Nephron progenitor cell (in vitro differentiated cells): Measurements from ENCODE around the gene RBBP8.
A peak's percentile ranks its signal among the peaks of the same experiment; 100 is the strongest.

ENCODE experiments used
- DNase-seq: peaks from one replicate; pipeline ENCODE4 v3.0.0; 2021
- H3K27ac Mint-ChIP-seq: 2 replicates; pipeline ENCODE4 v1.8.0; 2021; ENCODE audit warnings: mild to moderate bottlenecking, moderate library complexity, mixed read lengths
- H3K27me3 Mint-ChIP-seq: 2 replicates; pipeline ENCODE4 v1.8.0; 2021; ENCODE audit warnings: mild to moderate bottlenecking, low read depth, mixed read lengths; ENCODE audit not compliant: poor library complexity
- H3K36me3 Mint-ChIP-seq: 2 replicates; pipeline ENCODE4 v1.8.0; 2021; ENCODE audit warnings: low read depth, mixed read lengths
- H3K4me1 Mint-ChIP-seq: 2 replicates; pipeline ENCODE4 v1.8.0; 2021; ENCODE audit warnings: mixed read lengths
- H3K4me3 Mint-ChIP-seq: 2 replicates; pipeline ENCODE4 v1.8.0; 2021; ENCODE audit warnings: mild to moderate bottlenecking, moderate library complexity, mixed read lengths
- H3K9me3 Mint-ChIP-seq: 2 replicates; pipeline ENCODE4 v1.8.0; 2021; ENCODE audit warnings: mild to moderate bottlenecking, moderate library complexity, mixed read lengths
- TF ChIP-seq, protein P1 (sequence below): fragments of 200-600 bp; sonication (generic); IDR thresholded peaks from 2 replicates; pipeline ENCODE4 v1.5.0; 2021; ENCODE audit warnings: antibody characterized with exemption

RBBP8 gene

DNA sequence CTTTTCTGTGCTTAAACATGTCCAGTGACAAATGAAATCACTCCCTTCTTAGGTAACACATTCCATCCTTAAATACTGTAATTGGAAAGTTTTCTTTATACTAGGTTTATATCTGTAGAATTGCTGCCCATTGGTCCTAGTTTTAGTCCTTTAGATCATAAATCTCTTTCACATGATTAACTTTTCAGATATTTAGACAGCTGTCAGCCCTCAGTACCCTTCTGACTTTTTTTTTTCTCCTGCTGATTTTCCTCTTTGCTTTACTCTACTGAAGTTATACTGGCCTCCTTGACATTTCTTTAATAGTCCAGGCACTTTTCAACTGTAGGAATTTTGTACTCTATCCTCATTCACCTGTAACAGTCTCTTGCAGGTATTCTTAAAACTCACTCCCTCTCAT is 28.9 kb downstream of the RBBP8 start:
- Mint-ChIP-seq H3K9me3 (no peaks in the 10 kb centered on the region), H3K4me3 (no peak overlapping the region), H3K27ac (peak overlapping the region; percentile 29), H3K36me3 (peaks cover 41% of the 10 kb centered on the region), H3K27me3 (peaks cover 4% of the 10 kb centered on the region), H3K4me1 (peaks cover 5% of the 10 kb centered on the region)
- no peak for DNase-seq
- TF ChIP-seq, protein P1, sequence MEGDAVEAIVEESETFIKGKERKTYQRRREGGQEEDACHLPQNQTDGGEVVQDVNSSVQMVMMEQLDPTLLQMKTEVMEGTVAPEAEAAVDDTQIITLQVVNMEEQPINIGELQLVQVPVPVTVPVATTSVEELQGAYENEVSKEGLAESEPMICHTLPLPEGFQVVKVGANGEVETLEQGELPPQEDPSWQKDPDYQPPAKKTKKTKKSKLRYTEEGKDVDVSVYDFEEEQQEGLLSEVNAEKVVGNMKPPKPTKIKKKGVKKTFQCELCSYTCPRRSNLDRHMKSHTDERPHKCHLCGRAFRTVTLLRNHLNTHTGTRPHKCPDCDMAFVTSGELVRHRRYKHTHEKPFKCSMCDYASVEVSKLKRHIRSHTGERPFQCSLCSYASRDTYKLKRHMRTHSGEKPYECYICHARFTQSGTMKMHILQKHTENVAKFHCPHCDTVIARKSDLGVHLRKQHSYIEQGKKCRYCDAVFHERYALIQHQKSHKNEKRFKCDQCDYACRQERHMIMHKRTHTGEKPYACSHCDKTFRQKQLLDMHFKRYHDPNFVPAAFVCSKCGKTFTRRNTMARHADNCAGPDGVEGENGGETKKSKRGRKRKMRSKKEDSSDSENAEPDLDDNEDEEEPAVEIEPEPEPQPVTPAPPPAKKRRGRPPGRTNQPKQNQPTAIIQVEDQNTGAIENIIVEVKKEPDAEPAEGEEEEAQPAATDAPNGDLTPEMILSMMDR = no peak

DNA sequence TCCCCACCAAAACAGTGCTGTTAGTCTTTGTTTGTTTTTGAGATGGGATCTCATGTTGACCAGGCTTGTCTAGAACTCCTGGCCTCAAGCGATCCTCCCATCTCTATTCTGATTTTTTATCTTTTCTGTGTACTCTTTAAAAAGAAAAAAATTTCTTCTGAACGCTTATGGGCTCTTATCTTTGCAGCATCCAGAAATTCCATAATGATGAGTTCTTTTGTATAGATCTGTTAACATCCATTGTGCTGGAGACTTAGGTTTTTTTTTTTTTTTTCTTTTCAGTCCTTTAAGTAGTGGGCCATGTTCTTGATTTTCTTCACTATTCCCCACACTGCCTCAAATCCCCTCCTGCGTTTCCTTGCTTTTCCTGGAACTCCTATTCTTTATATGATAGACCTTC is 31.0 kb downstream of the RBBP8 start:
- Mint-ChIP-seq H3K9me3 (no peaks in the 10 kb centered on the region), H3K36me3 (peaks cover 41% of the 10 kb centered on the region), H3K4me1 (peaks cover 5% of the 10 kb centered on the region), H3K4me3 (no peak overlapping the region), H3K27me3 (peaks cover 4% of the 10 kb centered on the region), H3K27ac (no peak overlapping the region)
- TF ChIP-seq, protein P1 = no peak
- DNase-seq = no peak

DNA sequence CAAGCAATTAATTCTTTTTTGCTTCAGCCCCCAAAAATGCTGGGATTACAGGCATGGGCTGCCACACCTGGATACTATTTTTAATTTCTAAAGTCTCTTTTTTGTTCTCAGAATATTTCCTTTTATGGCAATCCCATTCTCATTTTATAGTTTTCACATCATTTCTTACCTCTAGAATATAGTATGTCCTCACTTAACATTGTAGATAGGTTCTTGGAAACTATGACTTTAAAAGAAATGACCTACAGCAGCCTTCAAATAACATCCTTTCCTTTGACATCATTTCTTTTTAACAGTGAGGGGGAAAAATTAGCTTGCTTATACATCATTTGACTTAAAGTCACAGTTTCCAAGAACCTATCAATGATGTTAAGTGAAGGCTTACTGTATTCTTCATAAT is 31.6 kb downstream of the RBBP8 start:
- Mint-ChIP-seq H3K9me3 (no peaks in the 10 kb centered on the region), H3K4me3 (no peak overlapping the region), H3K27ac (no peak overlapping the region), H3K27me3 (peaks cover 4% of the 10 kb centered on the region), H3K4me1 (peaks cover 5% of the 10 kb centered on the region), H3K36me3 (peaks cover 35% of the 10 kb centered on the region)
- TF ChIP-seq, protein P1 = no peak
- no peak for DNase-seq

DNA sequence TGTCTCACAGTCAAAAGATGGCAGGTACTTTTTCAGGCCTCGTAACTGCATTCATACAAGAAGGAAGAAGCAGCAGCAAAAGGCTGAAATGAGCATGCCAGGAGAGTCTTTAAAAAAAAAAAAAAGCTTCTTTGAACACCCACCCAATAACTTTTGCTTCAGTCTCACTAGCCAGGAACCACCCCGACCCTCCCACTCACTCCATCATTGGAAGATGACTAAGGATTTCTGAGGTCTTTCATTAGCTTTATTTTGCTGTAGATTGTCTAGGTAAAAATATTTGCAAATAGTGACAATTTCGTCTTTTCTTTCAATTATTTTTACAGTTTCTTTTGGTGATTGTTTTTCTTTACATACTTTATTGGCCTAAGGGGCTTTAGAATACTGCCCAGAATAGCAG is 37.9 kb downstream of the RBBP8 start:
- no peak for DNase-seq
- no peak overlapping the region for H3K4me3 Mint-ChIP-seq
- no peak overlapping the region for H3K27ac Mint-ChIP-seq
- H3K36me3 Mint-ChIP-seq = peaks cover 38% of the 10 kb centered on the region
- H3K27me3 Mint-ChIP-seq = peaks cover under 1% of the 10 kb centered on the region
- TF ChIP-seq, protein P1 = no peak
- peaks cover 6% of the 10 kb centered on the region for H3K4me1 Mint-ChIP-seq
- H3K9me3 Mint-ChIP-seq = no peaks in the 10 kb centered on the region

DNA sequence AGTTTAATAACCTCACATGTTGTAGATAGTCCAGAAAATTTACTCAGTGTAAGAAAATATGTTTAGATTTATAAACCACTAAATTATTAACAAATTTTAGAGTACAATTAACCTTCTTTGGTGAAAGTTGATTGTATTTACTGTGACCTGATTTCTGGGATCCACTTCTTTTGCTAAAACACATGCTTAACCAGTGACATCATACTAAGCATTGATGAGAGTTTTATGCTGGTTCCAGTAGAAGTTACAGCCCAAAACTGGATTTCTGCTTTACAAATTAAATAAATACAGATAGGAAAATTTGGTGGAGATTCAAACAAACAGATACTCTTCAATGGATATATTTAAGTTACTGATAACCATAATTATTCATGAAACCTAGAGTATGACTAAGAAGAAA is 40.9 kb downstream of the RBBP8 start:
- no peak overlapping the region for H3K27ac Mint-ChIP-seq
- no peaks in the 10 kb centered on the region for H3K27me3 Mint-ChIP-seq
- DNase-seq = no peak
- H3K9me3 Mint-ChIP-seq = no peaks in the 10 kb centered on the region
- no peak overlapping the region for H3K4me3 Mint-ChIP-seq
- peaks cover 24% of the 10 kb centered on the region for H3K36me3 Mint-ChIP-seq
- TF ChIP-seq, protein P1 = no peak
- H3K4me1 Mint-ChIP-seq = peaks cover 22% of the 10 kb centered on the region

DNA sequence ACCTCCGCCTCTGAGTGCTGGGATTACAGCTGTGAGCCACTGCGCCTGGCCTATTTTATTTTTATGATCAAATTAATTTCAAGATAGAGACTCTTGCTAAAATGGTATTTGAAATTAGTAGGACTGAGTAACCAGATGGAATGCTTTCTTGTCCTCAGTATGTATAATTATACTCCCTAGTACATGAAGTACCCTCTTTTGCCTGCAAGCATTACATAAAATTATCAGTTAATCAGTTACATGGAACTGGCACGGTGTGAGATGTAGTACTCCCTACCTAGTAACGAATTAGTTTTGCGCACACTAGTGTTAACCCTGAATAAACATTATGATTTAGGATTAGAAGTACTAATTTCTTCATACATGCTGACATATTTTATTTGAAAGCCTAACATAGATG is 41.6 kb downstream of the RBBP8 start:
- Mint-ChIP-seq H3K27ac (no peak overlapping the region), H3K4me1 (peaks cover 22% of the 10 kb centered on the region), H3K4me3 (no peak overlapping the region), H3K36me3 (peaks cover 28% of the 10 kb centered on the region), H3K27me3 (no peaks in the 10 kb centered on the region), H3K9me3 (no peaks in the 10 kb centered on the region)
- TF ChIP-seq, protein P1 = no peak
- no peak for DNase-seq
